Measurements from ENCODE around the gene GET4.

The GET4 gene

DNA sequence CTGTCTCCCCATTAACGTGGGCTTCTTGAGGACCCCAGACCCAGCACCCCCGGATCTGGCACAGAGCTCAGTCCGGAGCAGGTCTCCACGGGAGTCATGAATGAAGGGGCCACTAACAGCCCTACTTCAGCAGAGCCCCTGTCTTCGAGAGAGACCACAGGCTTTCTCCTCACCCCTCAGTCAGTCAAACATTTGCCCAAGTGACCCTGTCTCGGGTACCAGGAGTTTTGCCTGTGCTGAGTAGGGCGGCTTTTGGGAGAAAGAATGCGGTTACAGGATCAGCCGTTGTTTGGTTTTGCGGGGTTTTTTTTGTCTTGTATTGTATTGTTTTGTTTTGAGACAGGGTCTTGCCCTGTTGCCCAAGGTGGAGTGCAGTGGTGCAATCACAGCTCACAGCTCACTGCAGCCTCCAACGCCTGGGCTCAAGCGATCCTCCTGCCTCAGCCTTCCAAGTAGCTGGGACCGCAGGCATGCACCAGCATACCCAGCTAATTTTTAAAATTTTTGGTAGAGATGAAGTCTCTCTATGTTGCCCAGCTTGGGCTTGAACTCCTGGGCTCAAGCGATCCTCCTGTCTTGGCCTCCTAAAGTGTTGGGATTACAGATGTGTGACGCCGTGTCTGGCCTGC lies 61.6 kb downstream of the GET4 start:
- H3K9ac ChIP-seq (ENCODE audit: low read length): no peak overlapping the region
- no peak for TF ChIP-seq EZH2 (IDR thresholded peaks at IDR 0.05; ENCODE audit: borderline replicate concordance, low read length)
- TF ChIP-seq, protein P1, sequence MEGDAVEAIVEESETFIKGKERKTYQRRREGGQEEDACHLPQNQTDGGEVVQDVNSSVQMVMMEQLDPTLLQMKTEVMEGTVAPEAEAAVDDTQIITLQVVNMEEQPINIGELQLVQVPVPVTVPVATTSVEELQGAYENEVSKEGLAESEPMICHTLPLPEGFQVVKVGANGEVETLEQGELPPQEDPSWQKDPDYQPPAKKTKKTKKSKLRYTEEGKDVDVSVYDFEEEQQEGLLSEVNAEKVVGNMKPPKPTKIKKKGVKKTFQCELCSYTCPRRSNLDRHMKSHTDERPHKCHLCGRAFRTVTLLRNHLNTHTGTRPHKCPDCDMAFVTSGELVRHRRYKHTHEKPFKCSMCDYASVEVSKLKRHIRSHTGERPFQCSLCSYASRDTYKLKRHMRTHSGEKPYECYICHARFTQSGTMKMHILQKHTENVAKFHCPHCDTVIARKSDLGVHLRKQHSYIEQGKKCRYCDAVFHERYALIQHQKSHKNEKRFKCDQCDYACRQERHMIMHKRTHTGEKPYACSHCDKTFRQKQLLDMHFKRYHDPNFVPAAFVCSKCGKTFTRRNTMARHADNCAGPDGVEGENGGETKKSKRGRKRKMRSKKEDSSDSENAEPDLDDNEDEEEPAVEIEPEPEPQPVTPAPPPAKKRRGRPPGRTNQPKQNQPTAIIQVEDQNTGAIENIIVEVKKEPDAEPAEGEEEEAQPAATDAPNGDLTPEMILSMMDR (IDR thresholded peaks at IDR 0.05; ENCODE audit: low read length): no peak
- H2AFZ ChIP-seq (ENCODE audit: low read length): no peak overlapping the region
- no peaks in the 10 kb centered on the region for H4K20me1 ChIP-seq (ENCODE audit: insufficient read depth, low read length)
- no peaks in the 10 kb centered on the region; the same call in 1 of the 2 replicates for H3K36me3 ChIP-seq (ENCODE audit: insufficient read depth, low read length)
- H3K27ac ChIP-seq (ENCODE audit: low read depth, low read length, poor library complexity, severe bottlenecking): no peak overlapping the region
- no peaks in the 10 kb centered on the region; the same call in 1 of the 2 replicates for H3K27me3 ChIP-seq (ENCODE audit: insufficient read depth, low read length)
- no peak overlapping the region for H3K4me2 ChIP-seq (ENCODE audit: low read length)
- H3K9me2 ChIP-seq (ENCODE audit: low read depth, low read length): no peaks in the 10 kb centered on the region
- H3K4me3 ChIP-seq (ENCODE audit: low read depth, low read length, poor library complexity, severe bottlenecking): no peak overlapping the region
- H3K9me3 ChIP-seq (ENCODE audit: low read length): 0 out of 2 replicates have a peak, but pooled peaks cover 6% of the 10 kb centered on the region
- no peaks in the 10 kb centered on the region for H3K4me1 ChIP-seq (ENCODE audit: insufficient read depth, low read length, severe bottlenecking)
- no peaks in the 10 kb centered on the region for H3K79me2 ChIP-seq (ENCODE audit: insufficient read depth, low read length)
- H3F3A ChIP-seq (ENCODE audit: insufficient read depth, low read length): no peaks in the 10 kb centered on the region

DNA sequence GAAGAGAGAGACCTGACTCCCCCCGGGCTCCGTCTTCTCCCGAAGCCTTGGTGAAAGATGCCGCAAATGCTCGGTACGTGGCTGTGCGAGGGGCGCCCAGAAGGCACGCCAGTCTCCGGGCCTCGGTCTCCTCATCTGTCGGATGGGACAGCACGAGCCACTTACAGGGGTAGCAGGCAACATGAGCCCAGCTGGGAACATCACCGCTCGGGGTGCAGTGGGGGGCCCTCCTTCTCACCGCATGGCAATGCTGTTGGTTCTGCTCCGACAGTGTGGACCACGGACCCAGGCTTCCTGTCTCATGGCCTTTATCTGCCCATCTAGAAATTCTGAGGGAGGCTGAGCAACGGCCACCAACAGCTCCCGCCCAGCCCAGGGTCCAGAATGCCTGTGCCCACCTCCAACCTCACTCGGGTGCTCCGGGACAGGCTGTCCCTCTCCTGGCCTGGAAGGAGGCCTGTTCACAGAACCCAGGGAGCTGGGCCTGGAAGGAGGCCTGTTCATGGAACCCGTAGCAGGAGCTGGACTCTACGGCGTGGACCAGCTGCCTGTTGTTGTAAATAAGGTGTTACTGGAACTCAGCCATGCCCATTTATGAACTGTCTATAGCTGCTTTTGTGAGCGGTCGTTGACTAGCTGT lies 62.3 kb downstream of the GET4 start:
- Histone ChIP-seq H3K9me2 (ENCODE audit: low read depth, low read length) (no peaks in the 10 kb centered on the region), H4K20me1 (ENCODE audit: insufficient read depth, low read length) (no peaks in the 10 kb centered on the region), H3K4me3 (ENCODE audit: low read depth, low read length, poor library complexity, severe bottlenecking) (no peak overlapping the region), H3K27me3 (ENCODE audit: insufficient read depth, low read length) (no peaks in the 10 kb centered on the region; the same call in 1 of the 2 replicates), H3K9ac (ENCODE audit: low read length) (no peak overlapping the region), H3F3A (ENCODE audit: insufficient read depth, low read length) (no peaks in the 10 kb centered on the region), H3K27ac (ENCODE audit: low read depth, low read length, poor library complexity, severe bottlenecking) (no peak overlapping the region), H3K79me2 (ENCODE audit: insufficient read depth, low read length) (no peaks in the 10 kb centered on the region), H3K36me3 (ENCODE audit: insufficient read depth, low read length) (no peaks in the 10 kb centered on the region; the same call in 1 of the 2 replicates), H3K4me2 (ENCODE audit: low read length) (no peak overlapping the region), H3K4me1 (ENCODE audit: insufficient read depth, low read length, severe bottlenecking) (no peaks in the 10 kb centered on the region), H3K9me3 (ENCODE audit: low read length) (0 out of 2 replicates have a peak, but pooled peaks cover 6% of the 10 kb centered on the region), H2AFZ (ENCODE audit: low read length) (no peak overlapping the region)
- TF ChIP-seq, protein P1 (IDR thresholded peaks at IDR 0.05; ENCODE audit: low read length): no peak
- TF ChIP-seq EZH2 (IDR thresholded peaks at IDR 0.05; ENCODE audit: borderline replicate concordance, low read length): no peak

DNA sequence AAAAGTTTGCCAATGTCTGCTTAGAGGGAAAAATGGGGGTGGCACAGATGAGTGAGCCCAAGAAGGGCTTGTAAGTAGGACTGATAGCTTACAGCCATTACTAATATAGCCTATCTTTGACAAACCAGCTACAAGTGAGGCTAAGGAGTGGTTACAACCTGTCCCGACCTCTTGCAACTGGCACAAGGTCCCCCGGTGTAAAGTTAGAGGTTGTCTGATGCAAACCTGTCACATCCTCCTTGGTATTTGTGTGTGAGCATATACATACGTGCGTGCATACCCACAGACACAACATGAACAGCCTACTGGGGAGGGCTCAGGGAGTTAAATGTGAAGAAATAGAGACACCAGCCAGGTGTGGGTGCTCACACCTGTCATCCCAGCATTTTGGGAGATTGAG lies 63.5 kb downstream of the GET4 start:
- Histone ChIP-seq H3K9me2 (ENCODE audit: low read depth, low read length) (no peaks in the 10 kb centered on the region), H4K20me1 (ENCODE audit: insufficient read depth, low read length) (no peaks in the 10 kb centered on the region), H3K36me3 (ENCODE audit: insufficient read depth, low read length) (no peaks in the 10 kb centered on the region; the same call in 1 of the 2 replicates), H3K4me3 (ENCODE audit: low read depth, low read length, poor library complexity, severe bottlenecking) (no peak overlapping the region), H3K27me3 (ENCODE audit: insufficient read depth, low read length) (no peaks in the 10 kb centered on the region; the same call in 1 of the 2 replicates), H3K27ac (ENCODE audit: low read depth, low read length, poor library complexity, severe bottlenecking) (no peak overlapping the region), H3K4me1 (ENCODE audit: insufficient read depth, low read length, severe bottlenecking) (no peaks in the 10 kb centered on the region), H3F3A (ENCODE audit: insufficient read depth, low read length) (no peaks in the 10 kb centered on the region), H3K9me3 (ENCODE audit: low read length) (0 out of 2 replicates have a peak, but pooled peaks cover 6% of the 10 kb centered on the region), H2AFZ (ENCODE audit: low read length) (no peak overlapping the region), H3K4me2 (ENCODE audit: low read length) (no peak overlapping the region), H3K9ac (ENCODE audit: low read length) (no peak overlapping the region), H3K79me2 (ENCODE audit: insufficient read depth, low read length) (no peaks in the 10 kb centered on the region)
- no peak for TF ChIP-seq EZH2 (IDR thresholded peaks at IDR 0.05; ENCODE audit: borderline replicate concordance, low read length)
- TF ChIP-seq, protein P1 (IDR thresholded peaks at IDR 0.05; ENCODE audit: low read length): no peak

All from OCI-LY1 (cell line).